ENCODE measurements around the gene RAB11FIP3.

Gene RAB11FIP3

GRCh38 chr16:424623-425081 lies 797 bp upstream of the RAB11FIP3 start:
- no peak for TF ChIP-seq EZH2phosphoT487 (IDR thresholded peaks at IDR 0.05; ENCODE audit: low read length)
- TF ChIP-seq CTCF (IDR thresholded peaks at IDR 0.05; ENCODE audit: low read length) = no peak
- peak overlapping the region; percentile 84 for H3K4me3 ChIP-seq (ENCODE audit: low read length)
- peaks cover 15% of the 10 kb centered on the region; the same call in 1 of the 2 replicates for H3K27me3 ChIP-seq (replicated peaks; ENCODE audit: insufficient read depth, low read length)
- peak overlapping the region; percentile 46; the same call in 1 of the 2 replicates for H3K9ac ChIP-seq (ENCODE audit: low read length)
- no peak overlapping the region for H3K27ac ChIP-seq (ENCODE audit: low read length)
- H4K20me1 ChIP-seq (ENCODE audit: insufficient read depth, low read length) = no peaks in the 10 kb centered on the region
- no peaks in the 10 kb centered on the region for H3K9me2 ChIP-seq (replicated peaks; ENCODE audit: insufficient read depth, low read length)
- no peak for DNase-seq
- peak overlapping the region; percentile 86 for H2AFZ ChIP-seq (ENCODE audit: low read length)
- H3K36me3 ChIP-seq (replicated peaks; ENCODE audit: insufficient read depth, low read length) = no peaks in the 10 kb centered on the region
- peak overlapping the region; percentile 72 for H3K4me2 ChIP-seq (ENCODE audit: low read depth, low read length)
- peaks cover 12% of the 10 kb centered on the region for H3K4me1 ChIP-seq (ENCODE audit: low read length)
- peaks cover 29% of the 10 kb centered on the region for H3K79me2 ChIP-seq (ENCODE audit: low read length)
- H3K9me3 ChIP-seq (replicated peaks; ENCODE audit: insufficient read depth, low read length) = no peaks in the 10 kb centered on the region
- no peaks in the 10 kb centered on the region for H3F3A ChIP-seq (ENCODE audit: insufficient read depth, low read length)

GRCh38 chr16:425740-426114 lies 278 bp downstream of the RAB11FIP3 start:
- H3K9ac ChIP-seq (ENCODE audit: low read length) = no peak overlapping the region
- H3K4me1 ChIP-seq (ENCODE audit: low read length) = peaks cover 12% of the 10 kb centered on the region
- H3K9me3 ChIP-seq (replicated peaks; ENCODE audit: insufficient read depth, low read length) = no peaks in the 10 kb centered on the region
- no peaks in the 10 kb centered on the region for H3K36me3 ChIP-seq (replicated peaks; ENCODE audit: insufficient read depth, low read length)
- no peak overlapping the region for H3K4me2 ChIP-seq (ENCODE audit: low read depth, low read length)
- peaks cover 38% of the 10 kb centered on the region for H3K79me2 ChIP-seq (ENCODE audit: low read length)
- H4K20me1 ChIP-seq (ENCODE audit: insufficient read depth, low read length) = no peaks in the 10 kb centered on the region
- no peak for DNase-seq
- H3K27ac ChIP-seq (ENCODE audit: low read length) = no peak overlapping the region
- no peak overlapping the region for H2AFZ ChIP-seq (ENCODE audit: low read length)
- no peak overlapping the region for H3K4me3 ChIP-seq (ENCODE audit: low read length)
- TF ChIP-seq EZH2 (optimal IDR thresholded peaks at IDR 0.05; ENCODE audit: low read depth, low read length) (no peak), EZH2phosphoT487 (IDR thresholded peaks at IDR 0.05; ENCODE audit: low read length) (no peak)
- peaks cover 14% of the 10 kb centered on the region; the same call in 1 of the 2 replicates for H3K27me3 ChIP-seq (replicated peaks; ENCODE audit: insufficient read depth, low read length)
- no peaks in the 10 kb centered on the region for H3K9me2 ChIP-seq (replicated peaks; ENCODE audit: insufficient read depth, low read length)
- H3F3A ChIP-seq (ENCODE audit: insufficient read depth, low read length) = no peaks in the 10 kb centered on the region

- DNase-seq = peak; percentile 10
- Histone ChIP-seq H2AFZ (ENCODE audit: low read length) (peak overlapping the region; percentile 46), H3K9ac (ENCODE audit: low read length) (peak overlapping the region; percentile 40; the same call in 1 of the 2 replicates), H3K9me3 (replicated peaks; ENCODE audit: insufficient read depth, low read length) (no peaks in the 10 kb centered on the region), H3K4me3 (ENCODE audit: low read length) (peak overlapping the region; percentile 72), H4K20me1 (ENCODE audit: insufficient read depth, low read length) (no peaks in the 10 kb centered on the region), H3K79me2 (ENCODE audit: low read length) (peaks cover 42% of the 10 kb centered on the region), H3K27ac (ENCODE audit: low read length) (no peak overlapping the region), H3K4me2 (ENCODE audit: low read depth, low read length) (peak overlapping the region; percentile 97), H3K27me3 (replicated peaks; ENCODE audit: insufficient read depth, low read length) (peaks cover 10% of the 10 kb centered on the region; the same call in 1 of the 2 replicates), H3K4me1 (ENCODE audit: low read length) (peaks cover 12% of the 10 kb centered on the region), H3K36me3 (replicated peaks; ENCODE audit: insufficient read depth, low read length) (no peaks in the 10 kb centered on the region), H3K9me2 (replicated peaks; ENCODE audit: insufficient read depth, low read length) (no peaks in the 10 kb centered on the region), H3F3A (ENCODE audit: insufficient read depth, low read length) (no peaks in the 10 kb centered on the region)
- no peak for TF ChIP-seq EZH2 (optimal IDR thresholded peaks at IDR 0.05; ENCODE audit: low read depth, low read length)
- no peak for TF ChIP-seq EZH2phosphoT487 (IDR thresholded peaks at IDR 0.05; ENCODE audit: low read length)
- TF ChIP-seq CTCF (IDR thresholded peaks at IDR 0.05; ENCODE audit: low read length) = no peak
Observed at GRCh38 chr16:426115-426905, 861 bp downstream of the RAB11FIP3 start.

GRCh38 chr16:426906-427249 lies 1.4 kb downstream of the RAB11FIP3 start:
- H3K9ac ChIP-seq (ENCODE audit: low read length) = peak overlapping the region; percentile 40; the same call in 1 of the 2 replicates
- H3K27me3 ChIP-seq (replicated peaks; ENCODE audit: insufficient read depth, low read length) = peaks cover 10% of the 10 kb centered on the region; the same call in 1 of the 2 replicates
- H3K27ac ChIP-seq (ENCODE audit: low read length) = no peak overlapping the region
- peak overlapping the region; percentile 97 for H3K4me2 ChIP-seq (ENCODE audit: low read depth, low read length)
- DNase-seq = no peak
- TF ChIP-seq EZH2phosphoT487 (IDR thresholded peaks at IDR 0.05; ENCODE audit: low read length) = no peak
- no peak for TF ChIP-seq EZH2 (optimal IDR thresholded peaks at IDR 0.05; ENCODE audit: low read depth, low read length)
- no peak for TF ChIP-seq CTCF (IDR thresholded peaks at IDR 0.05; ENCODE audit: low read length)
- H3K79me2 ChIP-seq (ENCODE audit: low read length) = peaks cover 42% of the 10 kb centered on the region
- H3K4me1 ChIP-seq (ENCODE audit: low read length) = peaks cover 12% of the 10 kb centered on the region
- H3K36me3 ChIP-seq (replicated peaks; ENCODE audit: insufficient read depth, low read length) = no peaks in the 10 kb centered on the region
- H3K4me3 ChIP-seq (ENCODE audit: low read length) = peak overlapping the region; percentile 72; the same call in 1 of the 2 replicates
- no peaks in the 10 kb centered on the region for H3F3A ChIP-seq (ENCODE audit: insufficient read depth, low read length)
- no peaks in the 10 kb centered on the region for H3K9me3 ChIP-seq (replicated peaks; ENCODE audit: insufficient read depth, low read length)
- no peaks in the 10 kb centered on the region for H3K9me2 ChIP-seq (replicated peaks; ENCODE audit: insufficient read depth, low read length)
- no peak overlapping the region for H2AFZ ChIP-seq (ENCODE audit: low read length)
- H4K20me1 ChIP-seq (ENCODE audit: insufficient read depth, low read length) = no peaks in the 10 kb centered on the region
